ENCODE data around the gene DISC1.

- no peak for TF ChIP-seq CTCF (IDR thresholded peaks at IDR 0.05)
- TF ChIP-seq EP300 (IDR thresholded peaks at IDR 0.05) = no peak
- no peak for TF ChIP-seq POLR2AphosphoS5 (IDR thresholded peaks at IDR 0.05)
Measured at GRCh38 chr1:231878737-231879136, 252.1 kb downstream of the DISC1 start.
